Esophagus squamous epithelium (tissue), 4 donors: ENCODE measurements around the gene RNASE9.

Source experiments
- POLR2A ChIP-seq, 4 donors: fragments of 450-650 bp; IDR thresholded peaks; one replicate each; pipeline ENCODE4 v1.6.1; 2017; ENCODE audit warnings: antibody characterized with exemption in 4 of 4, mild to moderate bottlenecking in 4 of 4, moderate library complexity in 3 of 4
- TF ChIP-seq, protein P1 (sequence below), 6 experiments: fragments of 450-650 bp in 4 of 6; fragments of 200-600 bp in 2 of 6; sonication (generic) in 2 of 6; IDR thresholded peaks; one replicate each; pipeline ENCODE4 v1.5.1; 2016 to 2019; ENCODE audit warnings: antibody characterized with exemption in 6 of 6, mild to moderate bottlenecking in 4 of 6, moderate library complexity in 4 of 6

DNA sequence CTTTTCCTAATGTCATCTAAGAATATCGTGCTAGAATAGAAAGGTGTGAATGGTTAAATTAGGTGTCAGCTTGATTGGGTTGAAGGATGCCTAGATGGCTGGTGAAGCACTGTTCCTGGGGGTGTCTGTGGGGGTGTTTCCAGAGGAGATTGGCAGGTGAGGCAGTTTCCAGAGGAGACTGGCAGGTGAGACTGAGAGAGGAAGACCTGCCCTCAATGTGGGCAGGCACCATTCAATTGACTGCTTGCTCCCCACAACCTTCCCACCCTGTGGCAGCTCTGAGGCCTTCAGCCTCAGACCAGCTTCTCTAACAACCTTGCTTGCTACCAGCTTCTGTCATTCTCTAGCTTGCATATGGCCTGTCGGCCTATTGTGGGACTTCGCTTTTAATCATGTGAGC lies 9.2 kb downstream of the RNASE9 start:
- TF ChIP-seq, protein P1, sequence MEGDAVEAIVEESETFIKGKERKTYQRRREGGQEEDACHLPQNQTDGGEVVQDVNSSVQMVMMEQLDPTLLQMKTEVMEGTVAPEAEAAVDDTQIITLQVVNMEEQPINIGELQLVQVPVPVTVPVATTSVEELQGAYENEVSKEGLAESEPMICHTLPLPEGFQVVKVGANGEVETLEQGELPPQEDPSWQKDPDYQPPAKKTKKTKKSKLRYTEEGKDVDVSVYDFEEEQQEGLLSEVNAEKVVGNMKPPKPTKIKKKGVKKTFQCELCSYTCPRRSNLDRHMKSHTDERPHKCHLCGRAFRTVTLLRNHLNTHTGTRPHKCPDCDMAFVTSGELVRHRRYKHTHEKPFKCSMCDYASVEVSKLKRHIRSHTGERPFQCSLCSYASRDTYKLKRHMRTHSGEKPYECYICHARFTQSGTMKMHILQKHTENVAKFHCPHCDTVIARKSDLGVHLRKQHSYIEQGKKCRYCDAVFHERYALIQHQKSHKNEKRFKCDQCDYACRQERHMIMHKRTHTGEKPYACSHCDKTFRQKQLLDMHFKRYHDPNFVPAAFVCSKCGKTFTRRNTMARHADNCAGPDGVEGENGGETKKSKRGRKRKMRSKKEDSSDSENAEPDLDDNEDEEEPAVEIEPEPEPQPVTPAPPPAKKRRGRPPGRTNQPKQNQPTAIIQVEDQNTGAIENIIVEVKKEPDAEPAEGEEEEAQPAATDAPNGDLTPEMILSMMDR (IDR thresholded peaks at IDR 0.05): no peak
- TF ChIP-seq POLR2A (IDR thresholded peaks at IDR 0.05): no peak
